T1000 (cell line): ENCODE measurements around the gene CEP76.
"Not testable (repeated sequence)": the region's sequence is repeated elsewhere in the genome, so short reads cannot be mapped to it uniquely, and the experiment has no call there.

Experiments
- DNase-seq: peaks from one replicate; lab custom pipeline; 2025; ENCODE audit warnings: mixed read lengths; lab: John Stamatoyannopoulos, UW

Gene CEP76

GRCh38 chr18:12703096-12703567 lies 609 bp upstream of the CEP76 start:
- DNase-seq: no peak

- DNase-seq: no peak
These were observed 1.4 kb downstream of the CEP76 start for GRCh38 chr18:12701161-12701560.

- DNase-seq: no peak
These were observed 2.8 kb downstream of the CEP76 start for GRCh38 chr18:12699747-12700146.

- no peak for DNase-seq
These were observed 8.5 kb downstream of the CEP76 start for GRCh38 chr18:12694032-12694431.

- no peak for DNase-seq
These were observed 10.3 kb downstream of the CEP76 start for GRCh38 chr18:12692206-12692605.

GRCh38 chr18:12689256-12689850 lies 13.2 kb downstream of the CEP76 start:
- DNase-seq: no peak

GRCh38 chr18:12686100-12686499 lies 16.4 kb downstream of the CEP76 start:
- DNase-seq: no peak

GRCh38 chr18:12679183-12679786 lies 23.2 kb downstream of the CEP76 start:
- DNase-seq: no peak

GRCh38 chr18:12668041-12668440 lies 34.5 kb downstream of the CEP76 start:
- DNase-seq: no peak

- DNase-seq: no peak
These were observed 42.5 kb downstream of the CEP76 start for GRCh38 chr18:12659904-12660605.

GRCh38 chr18:12658426-12659138 lies 43.9 kb downstream of the CEP76 start:
- no peak for DNase-seq

GRCh38 chr18:12657684-12658425 lies 44.7 kb downstream of the CEP76 start, which contains the start of gene SPIRE1:
SPIRE1 (minus strand) TSS chr18:12658107; CDS start chr18:12657866, 241 bp downstream.
- DNase-seq: peak; percentile 30

- DNase-seq: no peak
These were observed 45.4 kb downstream of the CEP76 start for GRCh38 chr18:12656938-12657683.

- no peak for DNase-seq
These were observed 46.0 kb downstream of the CEP76 start for GRCh38 chr18:12656605-12656937.

GRCh38 chr18:12654971-12655370 lies 47.6 kb downstream of the CEP76 start:
- no peak for DNase-seq

- no peak for DNase-seq
These were observed 49.6 kb downstream of the CEP76 start for GRCh38 chr18:12652861-12653401.

- no peak for DNase-seq
These were observed 50.9 kb downstream of the CEP76 start for GRCh38 chr18:12651651-12652050.

GRCh38 chr18:12647773-12648172 lies 54.8 kb downstream of the CEP76 start:
- no peak for DNase-seq

GRCh38 chr18:12645751-12646203 lies 56.7 kb downstream of the CEP76 start:
- no peak for DNase-seq

GRCh38 chr18:12645254-12645653 lies 57.3 kb downstream of the CEP76 start:
- DNase-seq: no peak

GRCh38 chr18:12643756-12644155 lies 58.8 kb downstream of the CEP76 start:
- DNase-seq: not testable (repeated sequence)
